Amygdala (tissue), 56 donors: Measurements from ENCODE around the gene WASF3.

Experiments
- DNase-seq, 56 donors: peaks; one replicate each; lab custom pipeline; 2025; lab: John Stamatoyannopoulos, UW

WASF3 gene

GRCh38 chr13:26585136-26585535, 27.7 kb downstream of the WASF3 start:
- no peak for DNase-seq

DNA sequence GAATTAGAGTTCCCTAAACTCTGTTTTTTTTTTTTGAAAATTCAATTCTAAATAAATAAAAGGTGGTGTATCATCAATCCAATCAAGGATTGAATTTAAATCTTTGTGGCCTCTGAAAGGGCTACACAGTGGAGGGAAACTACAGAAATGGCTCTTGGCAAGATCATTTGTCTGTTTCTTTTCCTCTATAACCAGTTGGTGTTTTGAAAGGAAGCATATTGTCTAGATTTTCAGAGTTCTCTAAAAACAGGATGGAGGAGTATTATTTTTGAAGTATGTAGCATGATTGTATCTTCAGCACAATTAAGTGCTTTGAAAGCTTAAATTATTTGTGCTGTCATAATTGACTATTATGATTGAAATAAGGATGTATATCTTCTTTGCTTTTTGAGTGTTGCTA, 29.8 kb downstream of the WASF3 start:
- no peak for DNase-seq

- DNase-seq, result no peak
These were observed 31.7 kb downstream of the WASF3 start for GRCh38 chr13:26589226-26589625.

- DNase-seq, result peak in 3 of 56 donors; percentile 2 to 14 (median 4)
These were observed 32.3 kb downstream of the WASF3 start for GRCh38 chr13:26589754-26590153.

DNA sequence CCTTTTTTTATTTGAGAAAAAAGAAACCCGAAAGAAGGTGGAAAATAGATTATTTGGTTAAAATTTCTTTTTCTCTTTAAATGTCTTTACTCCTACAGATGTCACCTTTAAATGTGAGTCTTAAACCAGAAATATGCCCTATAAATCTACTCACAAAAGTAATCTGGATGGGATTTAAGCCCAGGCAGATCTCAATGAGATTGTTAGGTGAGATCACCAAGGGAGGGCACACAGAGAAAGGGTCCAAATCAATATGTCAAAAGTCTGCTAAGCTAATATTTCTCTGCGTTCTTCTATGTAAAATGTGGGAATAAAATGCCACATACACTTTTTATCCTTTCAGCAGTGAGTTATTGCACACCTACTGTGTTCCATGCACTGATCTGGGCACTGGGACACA, 32.9 kb downstream of the WASF3 start:
- no peak for DNase-seq

DNA sequence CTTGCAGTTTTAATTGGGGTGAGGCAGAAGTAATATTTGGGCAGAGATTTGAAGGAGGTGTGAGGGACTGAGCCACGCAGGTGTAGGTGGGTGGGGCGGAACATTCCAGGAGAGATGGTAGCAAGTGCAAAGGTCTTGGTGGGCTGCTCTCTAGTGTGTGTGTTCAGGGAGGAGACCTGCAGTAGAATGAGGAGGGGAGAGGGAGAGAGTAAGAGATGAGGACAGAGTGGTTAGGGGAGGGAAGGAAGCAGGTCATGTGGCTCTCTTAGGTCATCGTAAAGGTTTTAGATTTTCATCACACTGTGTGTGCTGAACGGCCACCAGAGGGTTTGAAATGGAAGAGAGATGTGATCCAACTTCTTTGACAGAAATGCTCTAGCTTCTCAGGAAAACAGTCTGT, 33.5 kb downstream of the WASF3 start:
- DNase-seq, result no peak

GRCh38 chr13:26591672-26592071, 34.2 kb downstream of the WASF3 start:
- no peak for DNase-seq

- no peak for DNase-seq
These were observed 36.2 kb downstream of the WASF3 start for GRCh38 chr13:26593661-26594060.

DNA sequence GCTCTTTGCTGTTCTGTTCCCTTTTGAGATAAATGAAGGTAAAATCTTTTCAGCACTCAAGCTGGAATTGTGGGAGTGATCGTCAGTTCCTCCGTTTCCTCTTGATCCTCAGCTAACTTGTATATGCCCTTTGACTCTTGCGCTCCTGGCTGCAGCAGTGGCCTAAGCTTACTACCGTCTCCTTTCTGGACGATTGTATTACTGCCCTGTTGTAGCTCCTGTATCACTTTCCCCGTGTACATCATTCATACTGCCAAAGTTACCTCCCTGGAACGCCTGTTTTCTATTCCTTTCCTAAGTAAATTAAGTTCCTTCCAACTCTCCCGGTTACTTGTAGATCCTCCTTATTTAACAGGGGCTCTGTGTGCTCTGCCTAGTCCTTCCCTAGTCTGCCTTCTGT, 36.9 kb downstream of the WASF3 start:
- DNase-seq, result no peak

GRCh38 chr13:26596458-26596857, 39.0 kb downstream of the WASF3 start:
- DNase-seq, result no peak

GRCh38 chr13:26599403-26599802, 41.9 kb downstream of the WASF3 start:
- no peak for DNase-seq

DNA sequence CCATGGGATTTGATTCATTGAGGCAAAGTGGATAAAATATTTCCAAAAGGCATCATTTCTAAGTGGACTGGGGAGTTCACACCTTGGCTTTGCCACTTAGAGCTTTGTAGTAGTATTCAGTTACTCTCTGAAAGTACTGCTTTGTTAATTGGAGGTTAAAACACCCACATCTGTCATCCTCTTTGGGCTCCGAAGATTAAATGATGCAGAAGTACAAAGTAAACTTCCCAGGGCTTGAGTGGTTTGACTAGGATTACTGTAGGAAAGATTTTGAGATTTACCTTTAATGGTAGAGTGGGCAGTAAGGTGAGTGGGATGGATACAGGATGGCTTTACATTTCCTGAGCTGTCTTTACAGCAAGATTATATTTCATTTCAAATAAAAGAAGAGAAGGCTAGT, 42.4 kb downstream of the WASF3 start:
- no peak for DNase-seq

GRCh38 chr13:26600343-26600742, 42.9 kb downstream of the WASF3 start:
- DNase-seq, result no peak

DNA sequence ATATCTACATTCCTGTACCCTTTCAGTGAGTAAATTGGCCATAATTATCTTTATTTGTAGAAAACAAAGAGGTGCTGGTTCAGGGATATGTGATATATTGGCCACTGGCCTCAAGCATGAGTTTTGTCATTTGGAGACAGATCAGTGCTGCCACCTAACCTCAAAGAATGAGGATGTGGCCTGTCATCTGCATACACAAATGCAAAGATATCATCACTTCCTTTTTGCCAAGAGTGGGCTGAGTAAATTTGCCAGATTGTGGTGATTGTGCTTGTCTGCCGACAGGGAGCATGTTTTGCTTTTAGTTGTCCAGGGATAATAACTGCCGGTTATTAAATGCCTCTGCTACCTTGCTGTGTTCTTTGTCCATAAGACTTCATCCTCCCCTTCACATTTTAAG, 44.2 kb downstream of the WASF3 start:
- DNase-seq, result no peak

DNA sequence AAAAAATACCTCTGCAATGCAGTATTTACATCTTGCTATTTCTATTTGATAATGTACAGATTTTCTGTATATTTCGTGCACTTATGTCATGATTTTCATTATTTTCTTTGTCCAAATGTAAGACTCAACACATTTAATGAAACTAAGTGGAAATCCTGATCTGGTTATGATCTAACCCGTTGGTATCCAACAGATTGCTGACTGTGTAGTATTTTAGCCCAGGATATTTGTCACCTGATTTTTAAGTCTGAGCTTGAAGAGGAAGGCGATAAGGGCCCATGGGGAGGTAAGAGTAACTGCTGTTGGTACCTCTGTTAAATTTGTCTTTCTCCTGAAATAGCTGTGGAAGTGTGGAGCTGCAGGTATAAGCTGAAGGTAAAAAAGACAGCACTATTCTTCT, 45.3 kb downstream of the WASF3 start:
- no peak for DNase-seq

- peak in 22 of 56 donors; percentile 4 to 48 (median 22) for DNase-seq
These were observed 47.5 kb downstream of the WASF3 start for GRCh38 chr13:26604784-26605545.

GRCh38 chr13:26605845-26606244, 48.4 kb downstream of the WASF3 start:
- peak in 3 of 56 donors; percentile 7 to 9 (median 8) for DNase-seq

DNA sequence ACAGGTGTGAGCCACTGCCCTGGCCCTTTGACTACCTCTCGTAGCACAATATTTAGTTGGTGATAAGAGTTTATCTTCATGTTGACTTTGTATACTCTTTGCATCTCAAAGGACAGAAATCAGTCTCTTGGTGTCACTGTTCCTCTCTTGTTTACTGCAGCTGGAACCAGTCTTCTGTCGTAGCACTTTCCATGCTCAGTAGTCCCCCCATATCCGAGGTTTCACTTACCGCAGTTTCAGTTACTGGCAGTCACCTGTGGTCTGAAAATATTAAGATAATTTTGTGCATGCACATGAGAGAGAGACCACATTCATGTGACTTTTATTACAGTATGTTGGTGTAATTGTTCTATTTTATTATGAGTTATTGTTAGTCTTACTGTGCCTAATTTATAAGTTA, 49.1 kb downstream of the WASF3 start:
- no peak for DNase-seq

DNA sequence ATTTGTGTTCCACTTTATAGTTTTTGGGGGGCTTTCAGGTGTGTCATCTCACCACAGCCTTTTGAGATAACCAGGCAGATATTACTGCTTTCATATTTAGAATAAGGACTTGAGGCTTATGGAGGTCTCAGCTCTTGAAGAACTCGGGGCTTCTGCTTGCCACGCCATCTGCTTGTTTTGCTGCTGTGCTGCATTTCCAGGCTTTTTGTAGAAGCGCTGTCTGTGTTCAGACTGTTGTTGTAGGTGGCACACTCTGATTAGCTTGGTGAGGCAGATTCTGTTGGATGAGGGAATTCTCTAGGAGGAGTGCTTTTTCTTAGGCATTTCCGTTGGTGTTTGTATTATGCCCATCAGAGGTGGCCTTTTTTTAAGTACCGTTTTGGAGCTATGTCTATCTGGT, 57.2 kb downstream of the WASF3 start:
- peak in 4 of 56 donors; percentile 4 to 16 (median 8) for DNase-seq

- DNase-seq, result no peak
These were observed 58.6 kb downstream of the WASF3 start for GRCh38 chr13:26616126-26616525.

DNA sequence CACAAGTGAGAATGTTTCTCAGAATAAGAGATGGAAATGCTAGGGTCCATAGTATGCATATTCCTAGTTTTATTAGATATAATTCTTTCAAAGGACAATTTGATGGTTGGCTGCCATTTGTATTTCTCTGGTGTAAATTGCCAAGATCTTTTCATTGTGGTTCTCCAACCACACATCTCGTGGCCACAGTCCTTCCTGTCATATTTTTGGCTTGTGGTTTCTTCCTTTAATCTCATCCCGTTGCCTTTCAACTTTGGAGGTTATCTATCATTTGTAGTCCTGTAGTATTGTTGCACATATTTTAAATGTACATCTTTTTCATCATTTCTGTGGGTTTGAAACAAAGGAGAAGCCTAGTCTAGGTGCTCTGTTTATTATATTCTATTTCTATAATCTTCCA, 61.2 kb downstream of the WASF3 start:
- no peak for DNase-seq

GRCh38 chr13:26619358-26619757, 61.9 kb downstream of the WASF3 start:
- no peak for DNase-seq
